ENCODE measurements around the gene RNF10. TPM values are rescaled to one million over a fixed set of nuclear protein-coding genes. Genes with fewer than 3 reads are reported as not detected.
A peak's percentile ranks its signal among the peaks of the same experiment; 100 is the strongest.
"Not testable (repeated sequence)": the region's sequence is repeated elsewhere in the genome, so short reads cannot be mapped to it uniquely, and the experiment has no call there.

RNF10 gene
- 118 and 308 TPM in 2 replicates for total RNA-seq

DNA sequence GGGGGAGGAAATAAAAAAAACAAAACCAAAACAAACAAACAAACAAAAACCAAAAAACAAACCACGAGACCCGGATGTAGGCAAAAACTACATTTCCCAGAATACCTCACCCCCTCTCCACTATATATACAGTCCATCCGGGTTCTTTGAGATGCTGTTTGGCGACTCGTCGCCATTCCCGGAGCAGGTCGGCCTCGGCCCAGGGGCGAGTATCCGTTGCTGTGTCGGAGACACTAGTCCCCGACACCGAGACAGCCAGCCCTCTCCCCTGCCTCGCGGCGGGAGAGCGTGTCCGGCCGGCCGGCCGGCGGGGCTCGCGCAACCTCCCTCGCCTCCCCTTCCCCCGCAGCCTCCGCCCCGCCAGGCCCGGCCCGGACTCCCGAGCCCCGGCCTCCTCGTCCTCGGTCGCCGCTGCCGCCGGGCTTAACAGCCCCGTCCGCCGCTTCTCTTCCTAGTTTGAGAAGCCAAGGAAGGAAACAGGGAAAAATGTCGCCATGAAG, at the start of gene RNF10:
TSS of gene RNF10 (plus strand) at position 154 of the 500 bp plus-strand sequence. CDS start 456 bp downstream, outside the sequence.
- DNase-seq: peak; percentile 92

DNA sequence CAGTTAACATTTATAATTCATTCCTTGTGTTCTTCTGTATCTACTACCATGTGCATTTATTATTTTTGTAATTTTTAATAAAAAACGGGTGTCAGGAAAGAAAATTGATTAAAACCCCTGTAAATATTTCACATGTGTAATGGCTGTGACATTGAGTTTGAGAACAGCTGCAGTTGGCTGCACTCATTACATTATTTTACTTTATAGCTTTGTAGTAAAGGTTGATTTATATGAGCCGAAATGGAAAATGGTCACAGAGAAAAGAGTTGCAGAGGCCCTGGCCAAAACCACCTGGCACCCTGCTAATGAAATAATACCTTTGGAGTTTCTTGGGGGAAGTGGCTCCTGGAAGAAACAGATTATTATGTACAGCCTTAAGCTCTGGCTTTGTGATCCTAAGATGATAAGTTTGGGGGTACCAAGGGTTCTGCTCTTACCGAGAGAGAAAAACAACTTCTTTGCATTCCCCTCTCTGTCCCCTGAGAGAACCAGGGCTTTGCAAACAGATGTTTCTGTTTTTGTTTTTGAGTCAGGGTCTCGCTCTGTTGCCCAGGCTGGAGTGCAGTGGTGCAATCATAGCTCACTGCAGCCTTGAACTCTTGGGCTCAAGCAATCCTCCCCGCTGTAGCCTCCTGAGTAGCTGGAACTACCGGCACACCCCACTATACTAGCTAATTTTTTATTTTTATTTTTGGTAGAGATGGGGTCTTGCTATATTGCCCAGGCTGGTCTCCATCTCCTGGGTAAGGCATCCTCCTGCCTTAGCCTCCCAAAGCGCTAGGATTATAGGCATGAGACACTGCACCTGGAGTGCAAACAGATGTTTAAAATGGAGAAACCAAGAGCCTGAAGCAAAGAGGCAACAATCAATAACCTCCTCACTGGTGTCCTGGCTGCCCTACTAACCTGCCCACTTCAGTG, 47.9 kb upstream of the RNF10 start:
- no peak for DNase-seq

DNA sequence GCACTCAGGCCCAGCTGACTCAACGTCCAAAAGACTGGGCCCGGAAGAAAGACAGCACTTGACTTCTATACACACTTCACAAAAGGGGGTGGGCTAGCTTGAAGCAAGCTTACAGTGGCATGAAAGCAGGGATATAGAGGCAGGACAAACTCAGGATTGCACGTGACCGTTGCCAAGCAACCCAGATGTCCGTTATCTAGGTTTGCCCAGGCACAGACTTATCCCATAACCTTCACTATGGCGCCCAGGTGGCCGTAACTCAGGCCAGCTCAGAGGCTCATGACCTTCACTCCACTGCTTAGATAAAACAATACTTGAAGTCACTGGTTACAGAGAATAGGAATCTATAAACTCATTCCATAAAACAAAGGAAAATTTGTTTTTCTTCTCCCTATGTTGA, 46.6 kb upstream of the RNF10 start:
- peak; percentile 49 for DNase-seq

DNA sequence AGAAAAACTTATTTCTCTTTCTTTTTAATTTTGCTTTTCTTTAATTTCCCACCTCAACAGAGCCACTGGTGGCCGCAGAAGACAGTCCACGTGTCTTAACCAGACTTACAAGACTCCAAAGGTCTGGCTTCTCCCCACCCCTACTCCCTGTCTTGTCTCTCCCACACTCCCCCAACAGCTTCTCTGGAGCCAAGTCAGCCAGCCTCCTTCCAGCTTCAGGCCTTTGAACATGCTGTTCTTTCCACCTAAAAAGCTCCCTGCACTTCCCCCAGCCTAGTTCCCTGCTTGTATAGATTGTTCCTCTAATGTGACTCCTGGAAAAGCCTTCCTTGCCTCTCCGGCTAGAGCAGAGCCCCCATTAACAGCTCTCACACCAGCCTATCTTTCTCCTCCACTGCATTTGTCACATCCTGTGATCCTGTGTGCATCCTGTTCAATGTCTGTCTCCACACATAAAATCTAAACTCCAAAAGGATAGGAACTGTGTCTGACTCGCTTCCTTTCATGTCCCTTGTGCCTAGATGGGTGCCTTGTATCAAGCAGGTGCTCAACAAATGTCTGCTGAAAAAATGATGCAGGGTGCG, 46.0 kb upstream of the RNF10 start:
- peak; percentile 61 for DNase-seq

DNA sequence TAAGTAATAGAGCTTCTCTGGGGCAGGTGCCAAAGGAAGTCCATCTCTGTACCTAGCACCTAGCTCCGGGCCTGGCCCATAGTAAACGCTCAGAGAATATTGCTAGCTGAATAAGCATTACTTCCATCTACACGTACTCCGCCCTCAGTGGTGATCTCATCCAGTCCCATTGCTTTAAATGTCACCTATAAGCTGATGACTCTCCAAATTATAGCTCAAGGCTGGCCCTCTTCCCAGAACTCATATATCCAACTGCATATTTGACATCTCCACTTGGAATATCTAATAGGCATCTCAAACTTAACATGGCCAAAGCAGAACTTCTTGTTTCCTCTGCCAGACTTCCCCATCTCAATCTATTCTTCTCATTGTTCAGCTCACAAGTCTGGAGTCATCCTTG, 45.1 kb upstream of the RNF10 start:
- DNase-seq: no peak

DNA sequence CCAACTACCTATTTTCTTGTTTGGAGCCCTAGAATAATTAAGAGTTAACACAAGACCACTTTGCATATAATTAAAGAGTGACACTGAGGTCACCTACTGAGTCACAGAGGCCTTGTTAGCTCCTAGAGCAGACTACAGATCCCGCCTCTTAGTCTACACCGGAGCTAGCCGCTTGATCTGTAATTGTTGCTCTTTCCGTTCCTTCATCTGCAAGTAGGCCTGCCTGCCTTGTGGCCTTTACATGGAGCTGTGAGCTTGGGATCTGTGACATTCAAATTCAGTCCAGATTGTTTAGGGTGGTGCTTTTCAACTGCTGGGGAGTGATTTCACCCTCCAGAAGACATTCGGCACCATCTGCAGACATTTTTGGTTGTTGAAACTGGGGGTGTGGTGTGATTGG, 43.8 kb upstream of the RNF10 start:
- DNase-seq: no peak

DNA sequence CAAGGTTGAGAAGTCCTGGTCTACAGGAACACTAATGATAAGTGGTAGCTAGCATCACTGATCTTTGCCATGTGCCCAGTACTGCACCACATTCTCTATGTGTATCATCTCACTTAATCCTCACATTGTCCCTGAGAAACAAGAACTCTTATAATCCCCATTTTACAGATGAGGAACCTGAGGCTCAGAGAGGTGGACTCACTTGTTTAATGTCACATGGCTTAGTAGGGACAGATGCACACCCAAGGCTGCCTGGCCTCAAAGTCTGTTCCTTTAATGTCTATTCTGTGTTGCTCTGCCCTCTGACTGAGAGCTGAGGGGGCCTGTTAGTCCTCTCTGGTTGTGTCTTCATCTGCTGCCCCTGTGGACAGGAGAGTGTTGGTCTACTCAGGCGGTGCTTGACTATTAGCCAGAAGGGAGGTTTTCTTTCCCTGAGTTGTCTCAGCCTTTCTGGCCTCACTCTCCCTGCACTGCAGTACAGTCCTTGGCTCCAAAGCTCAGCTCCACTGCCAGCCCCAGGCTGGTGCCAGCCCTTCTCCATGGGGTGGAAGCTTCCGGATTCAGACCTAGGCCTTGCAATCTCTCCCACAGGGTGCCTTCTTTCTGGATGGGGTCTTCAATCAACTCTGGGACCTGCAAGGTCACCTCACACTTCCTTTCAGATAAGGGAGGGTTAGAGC, 43.2 kb upstream of the RNF10 start:
- DNase-seq: no peak

DNA sequence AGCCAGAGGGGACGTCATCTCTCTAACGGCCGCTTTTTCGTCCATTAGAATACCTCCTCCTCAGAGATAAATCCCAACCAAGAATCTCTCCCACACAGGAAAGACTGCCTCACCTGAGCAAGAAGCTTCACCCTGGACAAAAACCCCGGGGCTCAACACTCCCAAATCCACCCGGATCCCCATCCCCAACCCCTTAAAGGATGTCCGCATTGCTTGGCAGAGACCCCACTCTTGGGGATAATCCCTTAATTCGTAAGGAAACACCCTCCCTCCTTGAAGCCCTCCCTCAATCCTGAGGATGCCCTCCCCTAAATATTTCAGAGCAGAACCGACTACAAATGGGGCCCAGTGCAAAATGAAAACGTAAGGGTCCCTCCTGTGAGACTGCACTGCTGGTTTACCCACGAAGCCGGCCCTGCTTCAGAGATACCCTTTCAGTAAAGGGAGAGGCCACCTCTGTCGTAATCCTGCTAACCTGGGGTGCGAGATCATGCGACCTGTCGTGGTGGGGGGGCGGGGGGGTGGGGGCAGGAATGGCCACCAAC, 38.9 kb upstream of the RNF10 start:
- DNase-seq: peak; percentile 15

DNA sequence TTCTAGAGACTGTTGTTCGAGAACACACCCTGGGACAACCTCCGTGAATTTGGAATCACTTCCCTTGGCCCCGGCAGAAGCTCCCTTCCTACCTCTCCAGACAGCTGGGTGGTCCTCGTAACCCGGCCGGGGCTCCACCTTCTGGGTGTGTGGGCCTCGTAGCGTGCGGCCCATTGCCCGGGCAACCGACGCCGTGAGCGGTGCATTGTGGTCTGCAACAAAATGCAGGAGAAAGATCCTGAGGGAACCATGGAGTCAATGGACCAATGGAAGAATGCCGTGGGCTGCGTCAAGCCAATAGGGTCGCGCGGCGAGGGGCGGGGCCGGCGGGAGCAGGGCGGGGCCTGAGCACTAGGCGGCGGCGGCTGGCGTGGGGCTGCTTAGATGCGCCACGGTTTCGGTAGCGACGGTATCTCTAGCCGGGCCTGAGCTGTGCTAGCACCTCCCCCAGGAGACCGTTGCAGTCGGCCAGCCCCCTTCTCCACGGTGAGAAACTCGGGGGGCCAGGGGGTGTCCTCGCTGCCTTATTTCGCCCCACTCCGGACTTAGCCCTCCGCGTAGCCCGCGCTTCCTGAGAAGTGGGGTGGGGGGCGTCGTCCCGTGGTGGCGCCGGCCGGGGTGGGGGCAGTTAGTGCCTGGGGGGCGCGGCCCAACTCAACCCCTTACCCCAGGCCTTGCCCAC, 38.3 kb upstream of the RNF10 start, which contains the start of gene DYNLL1:
TSS of gene DYNLL1 (plus strand) at position 383 of the 682 bp plus-strand sequence. CDS start 309 bp downstream, outside the sequence.
- peak; percentile 97 for DNase-seq

DNA sequence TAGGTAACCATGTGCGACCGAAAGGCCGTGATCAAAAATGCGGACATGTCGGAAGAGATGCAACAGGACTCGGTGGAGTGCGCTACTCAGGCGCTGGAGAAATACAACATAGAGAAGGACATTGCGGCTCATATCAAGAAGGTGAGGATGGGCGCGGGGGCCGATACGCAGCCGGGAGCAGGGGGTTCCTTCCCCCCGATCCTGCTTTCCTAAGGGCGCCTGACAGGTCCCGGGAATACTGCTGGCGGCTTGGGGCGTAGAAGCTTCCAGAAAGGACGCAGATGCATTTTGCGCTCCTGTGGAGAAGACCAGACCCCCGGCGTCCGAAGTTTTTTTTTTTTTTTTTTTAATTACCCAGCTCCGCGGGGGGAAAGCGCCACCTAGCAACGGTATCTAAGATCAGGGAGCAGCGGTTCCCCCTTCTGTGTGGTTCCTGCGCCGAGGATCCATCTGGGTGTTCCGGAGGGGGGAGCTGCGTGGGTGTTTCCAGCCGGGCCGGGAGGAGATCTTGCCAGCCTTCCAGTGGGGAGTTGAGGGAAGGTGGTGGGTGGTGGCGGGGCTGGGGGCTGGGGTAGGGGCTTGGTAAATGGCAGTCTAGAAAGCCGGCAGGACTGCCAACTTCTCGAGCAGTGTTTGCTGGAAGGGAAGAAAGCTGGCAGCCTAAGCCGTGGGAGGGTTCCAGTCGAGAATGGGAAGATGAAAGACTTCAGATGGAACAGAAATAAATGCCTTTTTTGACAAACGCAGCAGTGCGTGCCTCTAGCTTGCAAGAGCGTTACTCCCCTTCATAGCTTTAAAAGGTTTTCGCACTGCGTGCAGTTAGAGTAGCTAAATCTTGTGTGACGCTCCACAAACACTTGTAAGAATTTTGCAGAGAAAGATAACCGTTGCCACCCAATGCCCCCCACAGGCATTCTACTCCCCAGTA, 37.5 kb upstream of the RNF10 start:
- peak; percentile 70 for DNase-seq

DNA sequence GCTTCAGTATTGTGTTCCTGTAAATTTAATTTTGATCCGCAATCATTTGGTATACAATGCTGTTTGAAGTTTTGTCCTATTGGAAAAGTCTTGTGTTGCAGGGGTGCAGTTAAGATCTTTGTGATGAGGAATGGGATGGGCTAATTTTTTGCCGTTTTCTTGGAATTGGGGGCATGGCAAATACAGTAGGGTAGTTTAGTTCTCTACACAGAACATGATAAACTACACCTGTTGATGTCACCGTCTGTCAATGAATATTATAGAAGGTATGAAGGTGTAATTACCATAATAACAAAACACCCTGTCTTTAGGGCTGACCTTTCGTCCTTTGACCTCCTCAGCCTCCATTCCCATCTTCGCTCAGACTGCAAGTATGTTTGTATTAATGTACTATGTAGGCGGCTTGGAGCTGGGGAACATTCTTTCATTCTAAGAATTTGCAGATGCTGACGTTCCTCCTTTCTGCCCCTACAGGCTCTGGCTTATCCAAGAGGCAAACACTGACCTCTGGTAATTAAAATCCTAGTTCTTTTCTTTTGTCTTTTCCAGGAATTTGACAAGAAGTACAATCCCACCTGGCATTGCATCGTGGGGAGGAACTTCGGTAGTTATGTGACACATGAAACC, 36.5 kb upstream of the RNF10 start:
- no peak for DNase-seq

DNA sequence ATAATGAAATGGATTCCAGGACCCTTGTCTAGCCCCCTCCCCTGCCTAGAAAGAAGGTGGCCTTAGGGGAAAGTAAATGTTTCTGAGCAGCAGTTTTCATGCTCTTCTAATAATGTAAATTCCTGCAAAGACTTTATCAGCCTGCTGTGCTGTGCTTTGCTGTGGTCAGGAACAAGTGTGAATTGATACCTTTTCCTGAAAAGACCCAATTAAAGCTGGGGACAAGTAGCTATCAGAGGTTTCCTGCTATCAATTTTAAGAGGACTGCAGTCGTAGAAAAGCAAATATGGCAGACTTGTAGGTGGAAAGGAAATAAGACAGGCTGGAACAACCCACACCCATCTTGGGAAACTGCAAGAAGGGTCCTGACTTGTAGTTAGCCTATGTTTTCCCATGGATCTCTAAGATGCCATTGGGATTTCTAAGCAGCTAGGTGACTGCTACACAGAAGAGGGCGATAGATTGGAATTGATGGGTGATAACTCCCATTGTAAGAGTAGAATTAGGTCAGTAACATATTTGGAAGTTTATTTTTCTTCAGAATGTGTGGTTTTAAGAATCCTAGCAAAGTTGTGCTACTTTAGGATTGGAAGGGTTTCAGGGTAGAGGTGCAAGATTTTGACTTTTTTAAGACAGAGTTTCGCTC, 35.2 kb upstream of the RNF10 start:
- no peak for DNase-seq

DNA sequence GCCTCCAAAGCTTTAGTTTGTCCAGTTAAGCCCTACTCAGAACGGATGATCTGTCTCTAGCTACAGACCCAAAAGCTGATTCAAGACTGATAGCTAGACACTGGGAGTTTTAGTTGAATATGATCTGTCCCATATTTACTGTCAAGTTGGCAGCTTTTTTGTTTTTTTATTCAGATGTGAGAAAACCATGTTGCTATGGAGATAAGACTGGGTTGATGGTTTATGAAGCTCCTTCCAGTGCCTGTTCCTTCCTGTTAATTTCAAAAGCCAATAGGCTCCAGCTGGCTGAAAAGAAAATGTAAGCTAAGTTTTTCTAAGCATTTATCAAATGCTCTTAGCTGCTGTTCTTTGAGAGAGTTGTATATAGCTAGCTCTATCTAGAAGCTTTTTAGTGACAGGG, 33.6 kb upstream of the RNF10 start:
- peak; percentile 52 for DNase-seq

DNA sequence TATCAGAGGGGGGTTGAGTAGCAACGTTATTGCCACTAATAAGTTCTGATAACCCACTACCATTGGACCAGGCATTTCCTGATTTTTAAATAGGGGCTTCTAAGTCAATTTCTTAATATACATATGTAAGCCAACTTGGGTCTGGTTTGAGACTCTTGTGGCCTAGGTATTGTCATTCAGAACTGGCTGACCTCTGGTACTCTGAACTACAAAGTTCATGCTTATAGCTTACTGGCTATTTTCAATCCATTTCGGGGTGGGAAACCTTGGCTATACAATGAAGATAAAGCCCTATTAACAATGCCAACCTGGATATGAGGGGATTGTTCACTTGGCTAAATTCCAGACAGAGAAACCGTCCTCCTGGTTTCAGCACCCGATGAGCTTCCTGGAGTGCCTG, 29.6 kb upstream of the RNF10 start:
- DNase-seq: no peak

DNA sequence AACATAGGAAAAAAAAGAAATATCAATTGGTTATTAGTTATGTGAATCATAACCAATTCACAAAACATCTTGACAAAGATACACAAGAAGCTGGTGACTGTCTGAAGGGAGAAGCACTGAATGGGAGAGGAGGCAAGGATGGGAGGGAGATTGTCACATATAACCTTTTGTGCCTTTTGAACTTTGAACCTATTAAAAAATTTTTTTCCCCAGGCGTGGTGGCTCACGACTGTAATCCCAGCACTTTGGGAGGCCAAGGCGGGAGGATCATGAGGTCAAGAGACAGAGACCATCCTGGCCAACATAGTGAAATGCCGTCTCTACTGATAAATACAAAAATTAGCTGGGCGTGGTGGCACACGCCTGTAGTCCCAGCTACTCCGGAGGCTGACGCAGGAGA, 25.6 kb upstream of the RNF10 start:
- no peak for DNase-seq

DNA sequence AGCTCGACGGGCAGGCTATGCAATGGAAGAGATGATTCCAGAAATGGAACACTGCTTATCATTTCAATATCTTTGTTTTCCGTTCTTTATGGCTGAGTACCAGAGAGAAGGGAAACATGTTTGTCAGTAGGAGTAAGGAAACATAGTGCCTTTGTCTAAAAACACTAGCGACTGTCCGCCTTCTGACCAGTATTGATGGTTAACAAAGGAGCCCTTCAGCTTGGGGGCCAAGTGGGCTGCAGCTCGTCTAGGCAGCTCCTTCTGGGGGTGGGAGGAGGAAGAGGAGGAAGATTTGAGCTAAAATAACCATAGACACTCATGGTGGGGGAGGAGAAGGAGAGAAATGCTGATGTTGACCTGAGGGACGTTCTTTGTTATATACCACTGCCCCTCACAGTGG, 20.2 kb upstream of the RNF10 start:
- no peak for DNase-seq

DNA sequence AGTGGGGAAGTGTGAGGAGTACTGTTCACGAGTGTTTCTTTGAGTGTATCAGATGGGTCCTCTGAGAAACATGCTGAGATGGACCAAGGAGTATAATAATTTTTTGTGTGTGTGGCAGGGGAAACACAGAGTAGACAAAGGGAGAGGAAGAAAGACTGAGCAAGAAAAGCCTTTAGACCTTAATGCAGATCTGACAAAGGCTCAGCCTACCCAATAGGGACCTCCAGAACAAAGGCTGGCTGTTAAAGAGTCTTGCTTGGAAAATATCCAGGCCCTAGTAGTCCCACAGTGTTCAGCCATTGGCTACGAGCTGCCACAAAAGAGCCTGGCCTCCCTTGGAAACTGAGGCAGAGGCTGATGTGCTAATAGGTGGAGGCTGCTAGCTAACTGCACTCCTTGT, 18.7 kb upstream of the RNF10 start:
- no peak for DNase-seq

DNA sequence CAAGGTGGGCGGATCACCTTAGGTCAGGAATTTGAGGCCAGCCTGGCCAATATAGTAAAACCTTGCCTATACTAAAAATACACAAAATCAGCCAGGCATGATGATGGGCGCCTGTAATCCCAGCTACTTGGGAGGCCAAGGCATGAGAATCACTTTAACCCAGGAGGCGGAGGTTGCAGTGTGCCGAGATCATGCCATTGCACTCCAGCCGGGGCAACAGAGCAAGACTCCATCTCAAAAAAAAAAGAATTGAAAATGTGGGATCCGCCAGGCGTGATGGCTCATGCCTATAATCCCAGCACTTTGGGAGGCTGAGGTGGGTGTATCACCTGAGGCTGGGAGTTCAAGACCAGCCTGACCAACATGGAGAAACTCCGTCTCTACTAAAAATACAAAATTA, 14.8 kb upstream of the RNF10 start:
- not testable (repeated sequence) for DNase-seq

DNA sequence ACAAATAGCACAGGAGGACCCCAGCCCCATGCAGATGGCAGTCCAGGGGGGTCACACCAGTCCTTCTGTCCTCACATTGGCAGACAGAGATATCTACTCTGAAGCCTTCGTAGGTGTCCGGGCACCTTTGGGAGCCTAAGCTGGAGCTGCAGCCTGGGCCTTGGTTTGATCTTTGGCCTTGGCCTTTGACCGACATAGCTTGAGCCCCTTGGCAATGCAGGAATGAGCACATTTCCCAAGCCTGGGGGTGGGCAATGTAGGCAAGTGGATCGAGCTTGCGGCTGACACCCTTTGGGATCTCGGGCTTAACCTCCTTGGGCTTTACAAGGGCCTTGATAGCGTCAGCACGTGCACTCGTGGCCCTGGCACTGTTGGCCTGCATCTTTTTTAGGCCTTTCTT, 11.6 kb upstream of the RNF10 start:
- DNase-seq: no peak

DNA sequence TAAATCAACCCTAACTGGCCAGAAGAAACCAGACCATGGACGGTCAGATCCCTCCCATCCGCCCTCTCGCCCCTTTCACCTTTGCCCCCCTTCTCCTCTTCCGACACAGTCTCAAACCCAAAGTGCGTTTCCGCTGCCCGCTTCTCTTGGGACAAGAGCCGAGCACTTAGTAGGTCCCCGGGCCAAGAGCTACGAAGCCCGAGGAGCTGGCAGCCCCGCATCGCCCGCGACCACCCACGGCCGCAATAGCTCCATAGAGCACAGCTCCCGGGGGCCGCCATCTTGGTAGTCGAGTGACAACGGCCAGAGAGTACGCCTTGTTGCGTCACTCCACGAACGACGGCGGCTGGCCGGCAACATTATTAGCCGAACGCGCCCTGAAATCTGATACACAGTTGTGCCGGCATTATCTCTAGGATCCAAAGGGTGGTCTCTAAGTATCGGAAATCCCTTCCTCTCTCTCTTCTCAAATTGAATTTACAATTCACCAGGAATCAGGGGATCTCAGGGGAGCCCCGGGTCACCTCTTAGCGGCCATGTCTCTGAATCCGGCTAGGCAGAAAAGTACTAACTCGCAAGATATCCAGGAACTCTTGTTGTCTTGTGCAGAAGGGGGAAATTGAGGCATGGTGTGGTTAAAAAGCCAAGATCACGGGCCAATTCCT, 5.2 kb upstream of the RNF10 start, which contains the start of gene COQ5:
TSS of gene COQ5 (minus strand) at position 298 of the 665 bp plus-strand sequence. CDS start at position 281, 17 bp downstream.
- peak; percentile 91 for DNase-seq

Measured in dermis blood vessel endothelial cell (primary cell).